Measurements from ENCODE around the gene ZNF236. TPM values are rescaled to one million over a fixed set of nuclear protein-coding genes. Genes with fewer than 3 reads are reported as not detected.
A peak's percentile ranks its signal among the peaks of the same experiment; 100 is the strongest.

The ZNF236 gene
- total RNA-seq, 1 donor from 2014 or later: 9.7 TPM

GRCh38 chr18:76866666-76867065, 44.3 kb downstream of the ZNF236 start:
- H3K27me3 ChIP-seq: no peaks in the 10 kb centered on the region
- H3K4me3 ChIP-seq: no peak overlapping the region
- H3K4me1 ChIP-seq: no peaks in the 10 kb centered on the region
- intact Hi-C loops (cut with DNase I): no loop called here
- peaks cover 17 to 44% of the 10 kb centered on the region in 2 donors for H3K36me3 ChIP-seq
- H3K9me3 ChIP-seq: no peaks in the 10 kb centered on the region
- DNase-seq (ENCODE audit: low spot score in 2 of 2): no peak
- no peak for TF ChIP-seq CTCF (IDR thresholded peaks at IDR 0.05)
- H3K27ac ChIP-seq: no peak overlapping the region

DNA sequence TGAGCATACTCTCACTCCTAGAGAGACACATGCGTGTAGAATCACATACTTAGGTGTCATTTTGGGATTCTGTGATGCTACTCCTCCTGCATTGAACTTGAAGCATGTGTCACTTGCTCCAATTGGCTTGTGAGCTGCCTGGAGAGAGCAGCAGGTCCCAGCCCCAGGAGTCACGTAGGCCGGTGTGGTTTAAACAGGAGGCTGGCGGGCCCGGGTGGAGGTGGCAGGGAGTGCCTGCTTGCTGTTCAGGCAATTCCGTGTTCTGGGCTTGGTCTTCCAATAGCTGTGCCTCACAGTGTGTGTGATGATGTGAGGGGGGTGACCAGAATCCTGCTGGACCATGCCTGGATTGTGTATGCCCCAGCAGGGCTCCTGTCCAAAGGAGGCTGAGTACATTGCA, 51.0 kb downstream of the ZNF236 start:
- Histone ChIP-seq H3K9me3 (no peaks in the 10 kb centered on the region), H3K4me3 (no peak overlapping the region), H3K27me3 (no peaks in the 10 kb centered on the region), H3K36me3 (peaks cover 14 to 35% of the 10 kb centered on the region in 2 donors), H3K4me1 (no peaks in the 10 kb centered on the region), H3K27ac (no peak overlapping the region)
- no peak for TF ChIP-seq CTCF (IDR thresholded peaks at IDR 0.05)
- intact Hi-C loops (cut with DNase I): no loop called here
- no peak for DNase-seq (ENCODE audit: low spot score in 2 of 2)

GRCh38 chr18:76873713-76874112, 51.4 kb downstream of the ZNF236 start:
- no peak overlapping the region for H3K4me3 ChIP-seq
- no peak overlapping the region for H3K27ac ChIP-seq
- no peak for TF ChIP-seq CTCF (IDR thresholded peaks at IDR 0.05)
- no peak for DNase-seq (ENCODE audit: low spot score in 2 of 2)
- intact Hi-C loops (cut with DNase I): no loop called here
- H3K9me3 ChIP-seq: no peaks in the 10 kb centered on the region
- no peaks in the 10 kb centered on the region for H3K27me3 ChIP-seq
- H3K36me3 ChIP-seq: peaks cover 14 to 31% of the 10 kb centered on the region in 2 donors
- no peaks in the 10 kb centered on the region for H3K4me1 ChIP-seq

DNA sequence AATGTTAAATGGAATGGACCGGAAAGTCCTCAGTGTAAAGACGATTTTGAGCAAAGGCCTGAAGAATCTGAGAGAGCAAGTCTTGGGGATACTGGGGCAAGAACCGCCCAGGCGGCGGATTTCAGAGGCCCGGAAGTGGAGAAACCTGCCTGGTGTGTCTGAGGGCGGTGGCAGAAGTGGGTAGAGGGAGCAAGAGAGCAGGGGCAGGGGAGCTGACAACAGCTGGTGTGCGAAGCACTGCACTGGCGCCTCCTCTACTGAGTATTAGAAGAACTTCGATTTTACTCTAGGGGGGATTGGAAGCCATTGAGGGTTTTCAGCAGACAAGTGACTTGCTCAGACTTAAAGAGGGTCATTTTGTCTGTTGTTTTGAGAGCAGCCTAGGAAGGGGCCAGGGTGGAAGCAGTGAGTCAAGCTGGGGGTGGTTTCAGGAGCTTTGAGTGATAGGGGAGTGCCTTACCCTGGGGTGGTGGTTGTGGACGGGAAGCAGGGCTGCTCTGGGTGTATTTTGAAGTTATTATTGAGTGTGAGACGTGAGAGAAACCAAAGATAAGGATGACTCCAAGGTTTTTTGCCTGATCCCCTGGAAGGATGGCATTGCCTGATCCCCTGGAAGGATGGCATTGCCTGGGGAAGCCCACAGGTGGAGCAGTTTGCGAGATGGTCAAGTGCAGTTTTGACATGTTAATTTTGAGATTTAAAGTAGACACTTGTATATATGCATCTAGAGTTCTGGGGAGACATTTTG, 52.5 kb downstream of the ZNF236 start:
- H3K27ac ChIP-seq: no peak overlapping the region
- no peak for TF ChIP-seq CTCF (IDR thresholded peaks at IDR 0.05)
- no peak overlapping the region for H3K4me3 ChIP-seq
- peaks cover 10 to 27% of the 10 kb centered on the region in 2 donors for H3K36me3 ChIP-seq
- intact Hi-C loops (cut with DNase I): loop anchor here (5.0 kb wide), 1 partner anchor 73 kb away; no protein-coding TSS in a partner anchor
- H3K4me1 ChIP-seq: no peaks in the 10 kb centered on the region
- DNase-seq (ENCODE audit: low spot score in 2 of 2): no peak
- H3K27me3 ChIP-seq: no peaks in the 10 kb centered on the region
- no peaks in the 10 kb centered on the region for H3K9me3 ChIP-seq

DNA sequence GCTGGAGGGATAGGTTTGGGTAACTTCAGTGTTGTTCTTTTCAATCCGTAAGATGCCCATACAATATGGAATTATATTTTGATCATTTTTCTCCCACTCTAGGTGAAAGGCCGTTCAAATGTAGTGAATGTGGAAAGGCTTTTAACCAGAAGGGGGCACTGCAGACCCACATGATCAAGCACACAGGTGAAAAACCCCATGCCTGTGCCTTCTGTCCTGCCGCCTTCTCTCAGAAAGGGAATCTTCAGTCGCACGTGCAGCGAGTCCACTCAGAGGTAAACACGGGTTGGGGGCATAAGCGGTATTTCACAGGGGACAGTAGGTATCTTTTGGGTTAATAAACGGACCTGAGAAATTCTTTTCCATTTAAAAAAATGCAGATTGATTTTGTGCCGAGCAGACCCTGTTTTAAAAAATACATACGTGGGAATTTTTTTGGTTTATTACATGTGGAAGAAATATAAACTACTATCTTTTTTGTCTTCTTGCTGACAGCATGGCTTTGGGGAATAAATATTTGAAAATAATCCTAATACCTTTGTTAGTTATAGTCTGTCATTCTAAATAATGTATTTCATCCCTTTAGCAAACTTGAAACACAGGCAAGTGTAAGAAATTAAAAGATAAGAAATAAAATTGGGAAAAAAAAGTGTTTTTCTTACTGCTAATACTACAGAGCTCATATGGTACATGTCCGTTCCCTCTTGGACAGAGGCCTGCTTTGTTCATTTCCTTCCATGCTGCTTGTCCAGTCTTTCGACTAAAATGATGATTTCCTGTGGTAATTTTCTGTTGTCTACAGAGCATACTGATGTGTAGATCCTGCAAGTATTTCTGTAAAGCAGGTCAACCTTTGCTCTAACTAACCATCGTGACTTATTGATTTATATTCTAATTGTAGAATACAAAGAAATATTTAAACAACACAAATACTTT, 53.3 kb downstream of the ZNF236 start:
- intact Hi-C loops (cut with DNase I): loop anchor here (5.0 kb wide), 1 partner anchor 73 kb away; no protein-coding TSS in a partner anchor
- no peak for DNase-seq (ENCODE audit: low spot score in 2 of 2)

More for the DNA sequence above, 53.3 kb downstream of the ZNF236 start:
- H3K4me3 ChIP-seq: no peak overlapping the region
- H3K4me1 ChIP-seq: no peaks in the 10 kb centered on the region
- TF ChIP-seq CTCF (IDR thresholded peaks at IDR 0.05): peak in 1 of 3 experiments; percentile 55
- H3K27me3 ChIP-seq: no peaks in the 10 kb centered on the region
- no peaks in the 10 kb centered on the region for H3K9me3 ChIP-seq
- H3K36me3 ChIP-seq: peaks cover 16 to 26% of the 10 kb centered on the region in 2 donors
- no peak overlapping the region for H3K27ac ChIP-seq

Data from ascending aorta (tissue), 2 donors.